C1 segment of cervical spinal cord (tissue), 14 donors: ENCODE results near the gene SUSD4.
A peak's percentile ranks its signal among the peaks of the same experiment; 100 is the strongest.
"Not testable (repeated sequence)": the region's sequence is repeated elsewhere in the genome, so short reads cannot be mapped to it uniquely, and the experiment has no call there.

Experiments used
- DNase-seq, 14 donors: peaks; one replicate each; lab custom pipeline; 2025; lab: John Stamatoyannopoulos, UW

Gene SUSD4

GRCh38 chr1:223363856-223364684 lies at the start of gene SUSD4:
Gene SUSD4 (minus strand): TSS chr1:223364176. CDS start chr1:223363425, 751 bp downstream.
- DNase-seq, result peak in 9 of 14 donors; percentile 14 to 86 (median 30)

GRCh38 chr1:223413216-223413615 lies 49.2 kb upstream of the SUSD4 start:
- DNase-seq, result no peak

- no peak for DNase-seq
Observed at GRCh38 chr1:223411710-223412109, 47.7 kb upstream of the SUSD4 start.

- DNase-seq, result no peak
Observed at GRCh38 chr1:223411309-223411708, 47.3 kb upstream of the SUSD4 start.

GRCh38 chr1:223410036-223410435 lies 46.1 kb upstream of the SUSD4 start:
- no peak for DNase-seq

- DNase-seq, result no peak
Observed at GRCh38 chr1:223405507-223405906, 41.5 kb upstream of the SUSD4 start.

- no peak for DNase-seq
Observed at GRCh38 chr1:223403184-223403815, 39.3 kb upstream of the SUSD4 start.

- no peak for DNase-seq
Observed at GRCh38 chr1:223402790-223403142, 38.8 kb upstream of the SUSD4 start.

- DNase-seq, result no peak
Observed at GRCh38 chr1:223401873-223402789, 38.2 kb upstream of the SUSD4 start.

- DNase-seq, result not testable (repeated sequence)
Observed at GRCh38 chr1:223399393-223399792, 35.4 kb upstream of the SUSD4 start.

- DNase-seq, result no peak
Observed at GRCh38 chr1:223394706-223395105, 30.7 kb upstream of the SUSD4 start.

- DNase-seq, result no peak
Observed at GRCh38 chr1:223394242-223394641, 30.3 kb upstream of the SUSD4 start.

- DNase-seq, result no peak
Observed at GRCh38 chr1:223393275-223394214, 29.6 kb upstream of the SUSD4 start, which contains the start of gene CCDC185. Gene CCDC185 (plus strand): TSS chr1:223393415. CDS start chr1:223393476, 61 bp downstream.

GRCh38 chr1:223390618-223391017 lies 26.6 kb upstream of the SUSD4 start:
- no peak for DNase-seq

- DNase-seq, result no peak
Observed at GRCh38 chr1:223386013-223386412, 22.0 kb upstream of the SUSD4 start.

- no peak for DNase-seq
Observed at GRCh38 chr1:223378754-223379153, 14.8 kb upstream of the SUSD4 start.

GRCh38 chr1:223374064-223374610 lies 10.2 kb upstream of the SUSD4 start:
- DNase-seq, result no peak

- DNase-seq, result peak in 3 of 14 donors; percentile 7 to 68 (median 17)
Observed at GRCh38 chr1:223364685-223365382, 858 bp upstream of the SUSD4 start.

GRCh38 chr1:223363057-223363855 lies 720 bp downstream of the SUSD4 start:
- peak in 5 of 14 donors; percentile 17 to 50 (median 22) for DNase-seq
